DMS153 (cell line): ENCODE results near the gene LARP7.
"Not testable (repeated sequence)": the region's sequence is repeated elsewhere in the genome, so short reads cannot be mapped to it uniquely, and the experiment has no call there.

Experiments used
- DNase-seq: peaks from one replicate; lab custom pipeline; 2025; lab: John Stamatoyannopoulos, UW

The LARP7 gene

GRCh38 chr4:112650332-112650731 lies 13.4 kb downstream of the LARP7 start:
- no peak for DNase-seq

GRCh38 chr4:112651641-112652040 lies 14.7 kb downstream of the LARP7 start:
- DNase-seq: no peak

GRCh38 chr4:112652216-112652615 lies 15.3 kb downstream of the LARP7 start:
- DNase-seq: no peak

GRCh38 chr4:112655270-112655669 lies 18.3 kb downstream of the LARP7 start:
- DNase-seq: no peak

- not testable (repeated sequence) for DNase-seq
These were observed 19.2 kb downstream of the LARP7 start for GRCh38 chr4:112656115-112656514.

- DNase-seq: no peak
These were observed 27.7 kb downstream of the LARP7 start for GRCh38 chr4:112664611-112665010.

- no peak for DNase-seq
These were observed 31.2 kb downstream of the LARP7 start for GRCh38 chr4:112668131-112668530.

- no peak for DNase-seq
These were observed 36.1 kb downstream of the LARP7 start for GRCh38 chr4:112673076-112673475.

- DNase-seq: no peak
These were observed 36.7 kb downstream of the LARP7 start for GRCh38 chr4:112673686-112674085.

- DNase-seq: no peak
These were observed 37.4 kb downstream of the LARP7 start for GRCh38 chr4:112674376-112674775.

GRCh38 chr4:112677519-112678091 lies 40.7 kb downstream of the LARP7 start:
- no peak for DNase-seq

- DNase-seq: no peak
These were observed 44.1 kb downstream of the LARP7 start for GRCh38 chr4:112680996-112681395.

- no peak for DNase-seq
These were observed 56.6 kb downstream of the LARP7 start for GRCh38 chr4:112693507-112693906.

- no peak for DNase-seq
These were observed 63.7 kb downstream of the LARP7 start for GRCh38 chr4:112700679-112701078.

- DNase-seq: no peak
These were observed 65.9 kb downstream of the LARP7 start for GRCh38 chr4:112702892-112703291.

GRCh38 chr4:112704322-112704721 lies 67.4 kb downstream of the LARP7 start:
- DNase-seq: no peak

- no peak for DNase-seq
These were observed 68.3 kb downstream of the LARP7 start for GRCh38 chr4:112704991-112705845.

GRCh38 chr4:112705891-112706839 lies 69.2 kb downstream of the LARP7 start:
- DNase-seq: not testable (repeated sequence)

- no peak for DNase-seq
These were observed 69.9 kb downstream of the LARP7 start for GRCh38 chr4:112706840-112707207.
